HG03432 (cell line): ENCODE results near the gene VEGFB.
A peak's percentile ranks its signal among the peaks of the same experiment; 100 is the strongest.

Source experiments
- ATAC-seq: cut with Tn5 transposase; IDR thresholded peaks from one replicate; pipeline ENCODE4 v1.9.1; 2021; ENCODE audit warnings: mild to moderate bottlenecking, moderate library complexity; ENCODE audit not compliant: unreplicated experiment

Gene VEGFB

GRCh38 chr11:64276653-64277431, 42.5 kb downstream of the VEGFB start:
- ATAC-seq, result no peak

GRCh38 chr11:64278576-64279190, 44.3 kb downstream of the VEGFB start:
- ATAC-seq, result no peak

- ATAC-seq, result no peak
Observed at GRCh38 chr11:64281957-64282770, 47.8 kb downstream of the VEGFB start.

- no peak for ATAC-seq
Observed at GRCh38 chr11:64283092-64283491, 48.7 kb downstream of the VEGFB start.

- peak; percentile 75 for ATAC-seq
Observed at GRCh38 chr11:64284048-64284961, 49.9 kb downstream of the VEGFB start, which contains the start of gene BAD. BAD (minus strand) TSS chr11:64284665; CDS start chr11:64284368, 297 bp downstream.

GRCh38 chr11:64284962-64285884, 50.8 kb downstream of the VEGFB start, which contains the start of gene GPR137:
GPR137 (plus strand) TSS chr11:64285848; CDS start chr11:64286525, 677 bp downstream.
- ATAC-seq, result peak; percentile 69

GRCh38 chr11:64285885-64286800, 51.8 kb downstream of the VEGFB start:
- no peak for ATAC-seq

- ATAC-seq, result no peak
Observed at GRCh38 chr11:64286801-64287159, 52.4 kb downstream of the VEGFB start.

GRCh38 chr11:64287676-64288352, 53.4 kb downstream of the VEGFB start:
- ATAC-seq, result no peak

GRCh38 chr11:64288353-64288750, 54.0 kb downstream of the VEGFB start:
- ATAC-seq, result no peak
